A549 (cell line): ENCODE results near the gene TFB2M. TPM values are rescaled to one million over a fixed set of nuclear protein-coding genes. Genes with fewer than 3 reads are reported as not detected.
A peak's percentile ranks its signal among the peaks of the same experiment; 100 is the strongest.

Experiments
- ATAC-seq, 2 experiments: fragments of 200-7000 bp in 1 of 2; fragments of >200 bp in 1 of 2; cut with Nextera tagmentation in 1 of 2; cut with Tn5 transposase in 1 of 2; 3 replicates each; pipeline versions ENCODE4 v1.8.0 to v1.9.1; 2018 to 2020; ENCODE audit warnings: mild to moderate bottlenecking in 1 of 2, moderate library complexity in 1 of 2
- CTCF ChIA-PET: fragments of 300-600 bp; sonication (Branson Sonifier 250); formaldehyde crosslinking; extraction: SDS; loops from one replicate; lab custom pipeline; 2021; ENCODE audit warnings: antibody characterized with exemption, inconsistent platforms; lab: Yijun Ruan, JAX
- POLR2A ChIA-PET: fragments of 350-600 bp; formaldehyde crosslinking; extraction: SDS; loops from one replicate; lab custom pipeline; 2021; ENCODE audit warnings: antibody characterized with exemption, inconsistent platforms; lab: Yijun Ruan, JAX
- DNase-seq, 2 experiments: peaks; one replicate each; pipeline versions ENCODE4 v3.0.0 to v3.0.0-alpha.2; 2011 to 2016; ENCODE audit warnings: low read depth in 1 of 2, low spot score in 1 of 2
- FAIRE-seq: peaks from 2 replicates; lab custom pipeline; 2011; peaks lifted over from hg19 to GRCh38; lab: Jason Lieb, UNC
- H3K27ac ChIP-seq, 2 experiments: fragments of >200 bp; sonication (Bioruptor Twin); formaldehyde crosslinking; 3 replicates each; pipeline ENCODE4 v1.5.1; 2016 to 2017
- H3K4me1 ChIP-seq: fragments of >200 bp; sonication (Bioruptor Twin); formaldehyde crosslinking; 3 replicates; pipeline ENCODE4 v1.6.1; 2016
- H3K4me2 ChIP-seq: fragments of >200 bp; sonication (Bioruptor Twin); formaldehyde crosslinking; 3 replicates; pipeline ENCODE4 v1.6.1; 2016
- H3K4me3 ChIP-seq: fragments of >200 bp; sonication (Bioruptor Twin); formaldehyde crosslinking; 3 replicates; pipeline ENCODE4 v1.5.1; 2016
- H3K9me3 ChIP-seq: fragments of >200 bp; sonication (Bioruptor Twin); formaldehyde crosslinking; 3 replicates; pipeline ENCODE4 v1.6.1; 2016
- GATA3 ChIP-seq: IDR thresholded peaks from 2 replicates; pipeline ENCODE4 v1.6.1; 2012; ENCODE audit warnings: borderline replicate concordance
- HOXA7 ChIP-seq: fragments of 250-450 bp; sonication (Bioruptor Pico); IDR thresholded peaks from 2 replicates; pipeline ENCODE4 v1.5.0; 2020; ENCODE audit warnings: mild to moderate bottlenecking, moderate library complexity
- HOXB5 ChIP-seq: fragments of 250-450 bp; sonication (Bioruptor Pico); IDR thresholded peaks from 2 replicates; pipeline ENCODE4 v1.5.0; 2020; ENCODE audit warnings: mild to moderate bottlenecking, moderate library complexity
- JUNB ChIP-seq: fragments of >200 bp; sonication (Bioruptor Twin); formaldehyde crosslinking; IDR thresholded peaks from 2 replicates; pipeline ENCODE4 v1.6.1; 2016
- MYC ChIP-seq: IDR thresholded peaks from 2 replicates; pipeline ENCODE4 v1.6.1; 2012; ENCODE audit warnings: mild to moderate bottlenecking, inconsistent platforms, low read length, improper control_type of control experiment, borderline replicate concordance
- NPAS2 ChIP-seq: fragments of 250-450 bp; sonication (Bioruptor Pico); IDR thresholded peaks from 2 replicates; pipeline ENCODE4 v1.8.0; 2022; ENCODE audit warnings: mild to moderate bottlenecking, moderate library complexity, borderline replicate concordance
- PHF8 ChIP-seq: fragments of 200-600 bp; sonication (generic); IDR thresholded peaks from 2 replicates; pipeline ENCODE4 v1.6.1; 2016; ENCODE audit warnings: low read depth, mild to moderate bottlenecking, antibody characterized with exemption, moderate library complexity, borderline replicate concordance
- RAD21 ChIP-seq, 2 experiments: fragments of >200 bp in 1 of 2; sonication (Bioruptor Twin) in 1 of 2; formaldehyde crosslinking in 1 of 2; IDR thresholded peaks in 1 of 2; conservative IDR thresholded peaks in 1 of 2; 2 replicates in 1 of 2; 3 replicates in 1 of 2; pipeline ENCODE4 v1.6.1; 2012 to 2018; ENCODE audit warnings: inconsistent platforms in 1 of 2
- RNF2 ChIP-seq: fragments of 200-600 bp; sonication (generic); IDR thresholded peaks from 2 replicates; pipeline ENCODE4 v1.6.1; 2016; ENCODE audit warnings: low read depth, mild to moderate bottlenecking, antibody characterized with exemption, moderate library complexity, borderline replicate concordance
- SMC3 ChIP-seq: fragments of >200 bp; sonication (Bioruptor Twin); formaldehyde crosslinking; IDR thresholded peaks from 3 replicates; pipeline ENCODE4 v1.6.1; 2018; ENCODE audit warnings: inconsistent platforms
- USF2 ChIP-seq: fragments of 450-650 bp; IDR thresholded peaks from 2 replicates; pipeline ENCODE4 v1.6.1; 2014; ENCODE audit warnings: antibody characterized with exemption
- ZNF302 ChIP-seq: fragments of 250-450 bp; sonication (Bioruptor Pico); IDR thresholded peaks from 2 replicates; pipeline ENCODE4 v1.9.0; 2021; ENCODE audit warnings: inconsistent platforms, mild to moderate bottlenecking, moderate library complexity
- whole genome bisulfite sequencing: methylation state at CpG from one replicate; pipeline ENCODE4 v1.1.6; 2017; ENCODE audit errors: missing lambda C conversion rate; 5-methylcytosine and 5-hydroxymethylcytosine counted together
- polyA plus RNA-seq, 4 experiments: library from polyadenylated mRNA; depleted of rRNA in 3 of 4; stranded (reverse); fragments of >200 nt; fragmentation: RNase III in 1 of 4; extraction: RNeasy Plus Mini Kit Qiagen cat#74134 plus additional on column Dnase treatment in 1 of 4; gene quantifications; 2 replicates in 3 of 4; 3 replicates in 1 of 4; pipeline ENCODE4 v1.2.3, GENCODE V29; 2011 to 2017
- TF ChIP-seq, protein P1 (sequence below): fragments of >200 bp; sonication (Bioruptor Twin); formaldehyde crosslinking; IDR thresholded peaks from 3 replicates; pipeline ENCODE4 v1.5.1; 2016
- TF ChIP-seq, protein P2 (sequence below): IDR thresholded peaks from 2 replicates; pipeline ENCODE4 v1.6.1; 2012

The TFB2M gene
- polyA plus RNA-seq, 2 of the 4 experiments (the other 2 are of a cell fraction): 27.7 to 59.9 TPM

GRCh38 chr1:246497331-246497915, 68.6 kb downstream of the TFB2M start:
- POLR2A ChIA-PET: no interaction called here
- H3K9me3 ChIP-seq: no peaks in the 10 kb centered on the region
- no peak overlapping the region for H3K27ac ChIP-seq
- WGBS: 49% methylated on average over 2 of the region's 2 CpGs
- TF ChIP-seq, protein P1, sequence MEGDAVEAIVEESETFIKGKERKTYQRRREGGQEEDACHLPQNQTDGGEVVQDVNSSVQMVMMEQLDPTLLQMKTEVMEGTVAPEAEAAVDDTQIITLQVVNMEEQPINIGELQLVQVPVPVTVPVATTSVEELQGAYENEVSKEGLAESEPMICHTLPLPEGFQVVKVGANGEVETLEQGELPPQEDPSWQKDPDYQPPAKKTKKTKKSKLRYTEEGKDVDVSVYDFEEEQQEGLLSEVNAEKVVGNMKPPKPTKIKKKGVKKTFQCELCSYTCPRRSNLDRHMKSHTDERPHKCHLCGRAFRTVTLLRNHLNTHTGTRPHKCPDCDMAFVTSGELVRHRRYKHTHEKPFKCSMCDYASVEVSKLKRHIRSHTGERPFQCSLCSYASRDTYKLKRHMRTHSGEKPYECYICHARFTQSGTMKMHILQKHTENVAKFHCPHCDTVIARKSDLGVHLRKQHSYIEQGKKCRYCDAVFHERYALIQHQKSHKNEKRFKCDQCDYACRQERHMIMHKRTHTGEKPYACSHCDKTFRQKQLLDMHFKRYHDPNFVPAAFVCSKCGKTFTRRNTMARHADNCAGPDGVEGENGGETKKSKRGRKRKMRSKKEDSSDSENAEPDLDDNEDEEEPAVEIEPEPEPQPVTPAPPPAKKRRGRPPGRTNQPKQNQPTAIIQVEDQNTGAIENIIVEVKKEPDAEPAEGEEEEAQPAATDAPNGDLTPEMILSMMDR: peak; percentile 78
- TF ChIP-seq MYC (no peak), PHF8 (no peak), SMC3 (peak; percentile 81), RAD21 (conservative IDR thresholded peaks at IDR 0.05 in 1 of 2, IDR thresholded peaks at IDR 0.05 in 1 of 2) (peak; percentile 70 to 73), ZNF302 (CRISPR knock-in tag) (no peak), GATA3 (peak; percentile 79), HOXB5 (no peak)
- TF ChIP-seq, protein P2, sequence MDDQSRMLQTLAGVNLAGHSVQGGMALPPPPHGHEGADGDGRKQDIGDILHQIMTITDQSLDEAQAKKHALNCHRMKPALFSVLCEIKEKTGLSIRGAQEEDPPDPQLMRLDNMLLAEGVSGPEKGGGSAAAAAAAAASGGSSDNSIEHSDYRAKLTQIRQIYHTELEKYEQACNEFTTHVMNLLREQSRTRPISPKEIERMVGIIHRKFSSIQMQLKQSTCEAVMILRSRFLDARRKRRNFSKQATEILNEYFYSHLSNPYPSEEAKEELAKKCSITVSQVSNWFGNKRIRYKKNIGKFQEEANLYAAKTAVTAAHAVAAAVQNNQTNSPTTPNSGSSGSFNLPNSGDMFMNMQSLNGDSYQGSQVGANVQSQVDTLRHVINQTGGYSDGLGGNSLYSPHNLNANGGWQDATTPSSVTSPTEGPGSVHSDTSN: no peak
- ATAC-seq (peak in 1 of 2 experiments; percentile 70; a peak in 3 of 6 replicates), DNase-seq (peak; percentile 58 to 79), FAIRE-seq (no peak)
- H3K4me2 ChIP-seq: no peak overlapping the region
- peaks cover under 1% of the 10 kb centered on the region; the same call in 1 of the 3 replicates for H3K4me1 ChIP-seq
- no peak overlapping the region for H3K4me3 ChIP-seq
- CTCF ChIA-PET: interaction anchor here (0.6 to 1.6 kb wide), 12 partner anchors 9 to 1480 kb away, joined by 3 to 5 read pairs (median 3); partner anchors contain the start of genes SCCPDH and SMYD3

DNA sequence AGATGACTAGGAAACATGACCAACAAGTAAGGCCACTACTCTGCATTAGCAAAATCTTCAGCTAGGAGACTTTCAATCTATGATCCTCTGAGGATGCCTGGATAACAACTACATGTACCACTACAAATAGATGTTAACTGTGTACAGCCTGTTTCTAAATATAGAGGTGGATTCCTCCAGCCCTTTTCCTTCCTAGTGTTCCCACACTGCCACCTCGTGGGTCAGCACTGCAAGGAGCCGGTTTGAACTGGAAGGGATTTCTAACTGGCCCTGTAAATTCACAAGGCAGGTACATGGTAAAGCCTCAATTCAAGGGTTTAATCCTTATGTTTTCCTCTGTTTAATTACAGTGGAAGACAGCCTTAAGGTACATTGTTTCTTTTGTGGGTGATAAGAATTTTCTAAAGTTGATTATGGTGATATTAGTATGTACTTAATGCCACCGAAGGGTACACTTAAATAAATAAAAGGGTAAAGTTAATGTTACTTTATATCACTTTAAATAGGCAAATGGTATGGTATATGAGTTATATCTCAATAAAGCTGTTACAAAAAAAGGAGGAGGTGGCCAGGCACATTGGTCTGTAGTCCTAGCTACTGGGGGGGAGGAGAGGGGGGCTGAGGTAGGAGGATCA, 73.3 kb downstream of the TFB2M start:
- ChIA-PET CTCF (interaction anchor here (0.6 to 6.9 kb wide), 10 partner anchors 10 to 1344 kb away, joined by 3 to 44 read pairs (median 3); partner anchors contain the start of gene SMYD3), POLR2A (no interaction called here)
- Histone ChIP-seq H3K27ac (no peak overlapping the region), H3K9me3 (no peaks in the 10 kb centered on the region), H3K4me1 (no peaks in the 10 kb centered on the region), H3K4me2 (no peak overlapping the region), H3K4me3 (no peak overlapping the region)
- ATAC-seq: peak; percentile 92 to 96
- TF ChIP-seq RAD21 (conservative IDR thresholded peaks at IDR 0.05 in 1 of 2, IDR thresholded peaks at IDR 0.05 in 1 of 2): peak; percentile 81 to 87
- peak; percentile 64 for TF ChIP-seq SMC3
- no peak for TF ChIP-seq NPAS2 (CRISPR knock-in tag)
- TF ChIP-seq, protein P1: peak; percentile 90
- peak; percentile 39 for FAIRE-seq
- DNase-seq: peak; percentile 65 to 68
- WGBS: 33% methylated on average over 3 of the region's 3 CpGs

DNA sequence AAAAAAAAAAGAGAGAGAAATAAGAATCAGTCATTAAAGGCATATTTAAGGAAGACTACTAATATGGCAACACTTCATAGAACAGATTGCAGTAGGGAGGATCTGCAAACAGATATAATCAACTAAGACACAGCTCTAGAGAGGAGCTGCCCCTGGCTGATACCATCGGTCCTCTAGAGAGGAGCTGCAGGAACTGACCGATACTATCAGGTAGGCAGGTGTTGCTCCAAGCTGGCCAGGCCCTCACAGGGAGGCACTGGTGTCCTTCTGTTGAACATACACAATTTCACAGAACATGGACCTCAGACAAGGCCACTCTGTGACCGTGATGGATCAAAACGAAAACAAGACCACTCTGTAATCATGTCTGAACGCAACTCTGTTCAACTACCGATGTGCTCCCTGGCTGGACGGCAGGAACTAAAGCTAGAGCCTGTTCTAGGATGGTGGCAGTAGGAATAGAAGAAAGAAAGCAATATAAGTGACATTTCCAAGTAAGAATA, 74.5 kb downstream of the TFB2M start:
- no peak for FAIRE-seq

More for the DNA sequence above, 74.5 kb downstream of the TFB2M start:
- POLR2A ChIA-PET: no interaction called here
- ATAC-seq (no peak), DNase-seq (no peak)
- CTCF ChIA-PET: interaction anchor here (0.9 to 6.9 kb wide), 5 partner anchors 9 to 1339 kb away, joined by 3 to 44 read pairs (median 3); no protein-coding TSS in a partner anchor
- Histone ChIP-seq H3K27ac (no peak overlapping the region), H3K4me1 (no peaks in the 10 kb centered on the region), H3K4me2 (no peak overlapping the region), H3K4me3 (no peak overlapping the region), H3K9me3 (no peaks in the 10 kb centered on the region)
- 93% methylated on average over 7 of the region's 7 CpGs for WGBS
- TF ChIP-seq RNF2: no peak
- TF ChIP-seq HOXA7 (CRISPR knock-in tag): no peak
- TF ChIP-seq USF2: no peak
- no peak for TF ChIP-seq JUNB
